ENCODE measurements around the gene SUPT20HL2.

DNA sequence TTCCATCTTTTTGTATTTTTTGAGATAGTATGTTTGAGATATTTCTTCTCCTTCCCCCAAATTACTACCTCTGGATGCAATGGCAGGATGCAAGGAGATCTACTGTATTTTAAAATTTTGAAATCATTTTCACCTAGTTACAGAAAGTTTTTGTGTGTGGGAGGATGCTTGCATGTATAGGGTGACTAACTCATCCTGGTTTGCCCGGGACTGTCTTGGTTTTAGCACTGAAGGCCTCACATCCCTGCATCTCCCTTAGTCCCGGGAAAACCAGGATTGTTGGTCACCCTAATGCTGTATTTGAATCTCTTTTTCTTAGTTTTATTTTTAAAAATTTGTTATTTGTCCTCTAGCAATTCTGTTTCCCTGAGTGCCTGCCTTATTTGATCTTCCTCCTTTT is 12.1 kb downstream of the SUPT20HL2 start:
- TF ChIP-seq, protein P1, sequence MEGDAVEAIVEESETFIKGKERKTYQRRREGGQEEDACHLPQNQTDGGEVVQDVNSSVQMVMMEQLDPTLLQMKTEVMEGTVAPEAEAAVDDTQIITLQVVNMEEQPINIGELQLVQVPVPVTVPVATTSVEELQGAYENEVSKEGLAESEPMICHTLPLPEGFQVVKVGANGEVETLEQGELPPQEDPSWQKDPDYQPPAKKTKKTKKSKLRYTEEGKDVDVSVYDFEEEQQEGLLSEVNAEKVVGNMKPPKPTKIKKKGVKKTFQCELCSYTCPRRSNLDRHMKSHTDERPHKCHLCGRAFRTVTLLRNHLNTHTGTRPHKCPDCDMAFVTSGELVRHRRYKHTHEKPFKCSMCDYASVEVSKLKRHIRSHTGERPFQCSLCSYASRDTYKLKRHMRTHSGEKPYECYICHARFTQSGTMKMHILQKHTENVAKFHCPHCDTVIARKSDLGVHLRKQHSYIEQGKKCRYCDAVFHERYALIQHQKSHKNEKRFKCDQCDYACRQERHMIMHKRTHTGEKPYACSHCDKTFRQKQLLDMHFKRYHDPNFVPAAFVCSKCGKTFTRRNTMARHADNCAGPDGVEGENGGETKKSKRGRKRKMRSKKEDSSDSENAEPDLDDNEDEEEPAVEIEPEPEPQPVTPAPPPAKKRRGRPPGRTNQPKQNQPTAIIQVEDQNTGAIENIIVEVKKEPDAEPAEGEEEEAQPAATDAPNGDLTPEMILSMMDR (IDR thresholded peaks at IDR 0.05) = no peak
- TF ChIP-seq POLR2A (IDR thresholded peaks at IDR 0.05) (no peak), EP300 (IDR thresholded peaks at IDR 0.05) (no peak)
